T-helper 22 cell (primary cell): ENCODE results near the gene DNAJC5.

Experiments
- DNase-seq: peaks from one replicate; pipeline ENCODE4 v3.0.0-alpha.2; 2020; ENCODE audit warnings: low read depth

Gene DNAJC5

DNA sequence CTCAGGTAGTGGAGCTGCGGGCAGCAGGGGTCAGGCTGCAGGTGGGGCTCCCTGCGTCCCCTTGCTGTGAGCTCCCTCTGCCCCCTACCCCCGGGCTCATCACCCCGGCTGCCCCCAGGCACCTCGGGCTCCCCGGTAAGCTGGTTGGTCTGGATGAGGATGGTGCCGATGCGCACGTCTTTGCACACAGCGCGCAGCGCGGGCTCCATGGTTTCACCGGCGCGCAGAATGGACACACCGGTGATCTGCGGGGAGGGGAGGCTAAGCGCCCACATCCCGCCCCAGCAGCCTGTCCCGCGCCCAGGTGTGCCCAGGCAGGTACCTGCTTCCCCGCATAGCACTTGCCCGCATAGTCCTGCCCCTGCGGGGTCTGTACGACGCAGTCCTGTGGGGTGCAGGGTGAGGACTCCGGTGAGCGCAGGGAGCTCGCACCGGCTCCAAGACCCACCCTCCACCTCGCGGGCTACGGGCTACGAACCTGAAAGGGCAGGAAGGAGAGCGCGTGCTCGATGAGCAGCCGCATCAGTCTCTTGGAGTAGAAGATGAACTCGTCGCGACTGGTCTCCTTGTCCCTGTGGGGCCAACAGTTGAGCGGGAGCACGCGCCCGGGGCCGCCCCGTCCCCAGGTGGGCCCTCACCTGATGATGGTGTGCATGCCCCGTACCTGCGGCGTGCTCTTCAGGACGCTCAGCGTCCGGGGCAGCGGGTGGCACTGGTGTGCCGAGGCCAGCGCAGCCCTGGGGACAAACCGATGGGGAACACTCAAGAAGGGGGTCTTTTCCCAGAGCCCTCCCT, 45.7 kb downstream of the DNAJC5 start:
- DNase-seq, result no peak

DNA sequence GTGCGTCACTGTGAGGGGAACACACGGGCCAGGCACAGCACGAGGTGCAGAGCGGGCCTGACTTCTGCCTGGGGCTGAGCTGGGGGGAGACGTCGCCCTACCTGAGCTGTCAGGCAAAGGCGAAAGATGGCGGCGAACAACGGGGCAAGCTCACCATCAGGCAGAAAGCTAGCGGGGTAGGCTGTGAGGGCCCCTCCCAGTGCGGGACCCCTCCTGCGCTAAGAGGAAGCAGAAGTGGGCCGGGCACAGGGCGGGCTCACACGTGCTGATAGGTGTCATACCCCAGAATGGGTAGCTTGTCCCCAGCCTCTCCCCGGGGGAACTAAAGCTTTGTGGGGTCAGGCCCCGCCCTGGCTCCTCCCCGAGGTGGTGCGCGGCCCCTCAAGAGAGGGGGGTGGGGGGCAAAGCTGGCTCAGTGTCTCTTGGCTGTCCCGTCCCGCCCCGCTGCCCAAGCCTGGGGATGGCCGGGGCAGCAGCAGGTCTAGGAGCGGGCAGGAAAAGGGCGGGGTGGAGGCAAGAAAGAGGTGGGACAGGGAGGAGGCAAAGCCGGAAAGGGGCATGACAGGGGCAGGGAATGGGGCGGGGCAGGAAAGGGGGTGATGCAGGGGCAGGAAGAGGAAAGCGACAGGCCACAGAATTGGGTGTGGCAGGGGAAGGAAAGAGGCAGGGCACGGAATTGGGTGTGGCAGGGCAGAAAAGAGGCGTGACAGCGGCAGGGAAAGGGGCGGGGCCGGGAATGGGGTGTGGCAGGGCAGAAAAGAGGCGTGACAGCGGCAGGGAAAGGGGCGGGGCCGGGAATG, 46.6 kb downstream of the DNAJC5 start:
- peak; percentile 87 for DNase-seq

DNA sequence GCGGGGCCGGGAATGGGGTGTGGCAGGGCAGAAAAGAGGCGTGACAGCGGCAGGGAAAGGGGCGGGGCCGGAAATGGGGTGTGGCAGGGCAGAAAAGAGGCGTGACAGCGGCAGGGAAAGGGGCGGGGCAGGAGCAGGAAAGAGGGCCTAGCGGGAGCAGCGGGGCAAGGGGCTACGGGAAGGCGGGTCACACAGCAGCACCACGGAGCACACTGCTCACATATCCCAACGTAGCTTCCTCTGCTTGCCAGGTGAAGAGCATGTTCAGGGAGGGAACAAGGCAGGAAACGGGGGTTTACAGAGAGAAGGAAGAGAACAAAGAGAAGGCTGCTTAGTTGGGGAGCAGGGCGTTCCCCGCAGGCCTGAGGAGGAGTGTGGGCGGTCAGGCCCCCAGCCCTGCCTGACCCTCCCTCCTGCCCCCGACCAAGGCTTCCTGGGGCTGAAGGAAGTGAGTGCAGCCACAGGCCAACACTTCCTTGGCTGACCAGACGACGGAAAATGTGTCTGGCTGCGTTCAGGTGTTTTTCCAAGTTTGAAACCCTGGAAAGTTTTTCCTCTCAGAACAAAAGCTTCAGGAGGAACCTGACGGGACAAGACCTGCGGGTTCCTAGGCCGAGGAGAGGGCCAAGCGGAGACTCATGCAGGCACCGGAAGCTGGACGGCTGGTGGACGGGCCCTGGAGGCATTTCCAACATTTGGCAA, 47.5 kb downstream of the DNAJC5 start:
- DNase-seq, result peak; percentile 47

GRCh38 chr20:63942969-63943807, 48.3 kb downstream of the DNAJC5 start:
- no peak for DNase-seq

GRCh38 chr20:63943808-63944077, 48.8 kb downstream of the DNAJC5 start:
- no peak for DNase-seq

DNA sequence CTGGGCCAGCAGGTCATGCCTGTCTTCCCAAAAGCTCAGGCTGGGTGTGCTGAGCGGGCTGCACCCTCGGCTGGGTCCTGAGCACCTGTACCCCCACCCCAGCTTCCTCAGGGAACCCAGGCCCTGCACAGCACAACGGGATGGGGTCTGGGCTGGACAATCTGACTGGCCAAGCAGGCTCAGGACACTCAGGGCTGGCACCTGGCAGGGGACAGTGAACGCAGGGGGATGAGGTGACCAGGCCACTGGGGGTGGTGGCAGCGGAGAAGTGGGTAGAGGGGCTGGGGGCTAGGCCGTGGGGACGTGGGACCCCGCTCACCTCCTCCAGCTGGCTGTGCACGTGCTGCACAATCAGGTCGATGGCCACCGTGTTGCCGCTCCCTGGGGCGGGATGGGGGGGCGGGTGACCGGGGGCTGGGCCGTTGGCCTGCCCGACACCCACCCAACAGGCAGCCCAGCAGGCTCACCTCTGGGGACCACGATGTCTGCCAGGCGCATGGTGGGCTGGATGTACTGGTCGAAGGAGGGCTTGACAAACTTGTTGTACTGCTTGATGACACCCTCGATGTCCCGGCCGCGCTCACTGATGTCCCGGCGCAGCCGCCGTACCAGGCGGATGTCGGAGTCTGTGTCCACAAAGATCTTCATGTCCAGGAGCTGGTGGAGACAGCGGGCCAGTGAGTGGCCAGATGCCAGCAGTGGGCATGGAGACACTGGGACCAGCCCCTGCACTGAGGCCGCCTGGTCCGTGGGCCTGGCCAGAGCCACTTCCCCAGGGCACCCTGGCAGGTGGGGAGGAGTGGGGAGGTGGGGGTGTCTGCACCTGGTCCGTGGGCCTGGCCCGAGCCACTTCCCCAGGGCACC, 49.4 kb downstream of the DNAJC5 start:
- no peak for DNase-seq

DNA sequence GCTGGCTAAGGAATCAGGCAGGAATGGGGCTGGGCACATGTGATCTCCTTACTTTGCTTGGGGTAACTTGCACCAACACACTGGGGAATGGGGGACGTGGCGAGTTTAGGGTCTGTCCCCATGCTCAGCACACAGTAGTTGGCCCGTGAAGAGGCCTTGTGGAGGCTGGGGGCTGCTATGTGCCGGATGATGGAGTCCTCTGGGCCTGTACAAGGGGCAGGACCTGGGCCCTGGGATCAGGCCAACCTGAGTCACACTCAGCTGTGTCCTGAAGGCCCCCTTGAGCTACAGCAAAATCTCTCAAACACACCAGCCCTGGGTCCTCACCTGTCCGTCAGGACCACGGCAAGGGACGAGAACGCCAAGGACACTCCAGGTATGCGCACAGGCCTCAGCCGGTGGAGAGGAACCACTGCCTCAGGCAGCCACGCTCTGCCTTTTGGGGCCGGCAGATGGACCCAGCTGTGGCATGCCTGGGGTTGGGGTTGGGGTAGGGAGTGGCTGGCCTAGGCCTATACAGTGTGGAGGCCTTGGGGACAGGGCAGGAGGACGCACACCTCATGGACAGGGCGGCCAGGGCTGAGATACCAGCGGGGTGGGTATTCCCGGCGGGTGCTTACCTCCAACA, 50.2 kb downstream of the DNAJC5 start:
- DNase-seq, result no peak

DNA sequence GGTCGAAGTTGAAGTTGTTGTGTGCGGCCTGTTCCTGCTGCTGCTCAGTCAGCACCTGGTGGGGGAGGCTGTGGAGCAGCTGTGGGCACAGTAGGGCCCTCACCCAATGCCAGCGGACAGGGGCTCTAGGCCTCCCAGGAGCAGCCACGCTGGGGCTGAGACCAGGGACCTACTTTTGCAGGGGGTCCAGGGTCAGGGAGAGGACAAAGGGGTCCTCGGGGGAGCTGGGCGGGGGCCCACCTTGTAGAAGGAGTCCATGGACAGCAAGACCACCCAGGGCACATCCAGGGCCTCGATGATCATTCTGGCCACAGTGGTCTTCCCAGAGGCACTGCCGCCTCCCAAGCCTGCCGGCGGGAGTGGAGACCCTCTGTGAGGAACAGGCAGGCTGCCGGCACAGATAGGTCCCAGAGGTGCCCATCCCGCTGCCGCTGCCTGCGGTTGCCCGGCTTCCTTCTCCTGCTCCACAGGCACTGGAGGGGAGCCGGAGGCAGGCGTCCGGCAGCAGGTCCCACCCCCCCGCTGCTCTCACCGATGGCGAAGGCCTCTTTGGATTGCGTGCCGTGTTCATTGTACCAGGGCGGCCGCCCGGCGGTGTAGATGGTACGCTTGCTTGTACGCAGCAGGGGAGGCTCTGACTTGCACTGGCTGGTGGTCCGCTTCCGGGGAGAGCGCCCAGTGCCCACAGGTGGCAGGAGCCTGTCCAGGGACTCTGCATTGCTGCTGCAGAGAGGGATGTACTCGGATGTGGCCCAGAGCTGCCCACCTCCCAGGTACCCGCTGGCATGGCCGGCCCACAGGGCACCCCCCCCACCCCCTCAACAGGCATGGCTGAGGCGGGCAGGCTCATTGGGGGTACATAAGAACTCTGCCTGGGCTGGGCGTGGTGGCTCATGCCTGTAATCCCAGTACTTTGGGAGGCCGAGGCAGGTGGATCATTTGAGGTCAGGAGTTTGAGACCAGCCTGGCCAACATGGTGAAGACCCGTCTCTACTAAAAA, 51.3 kb downstream of the DNAJC5 start:
- DNase-seq, result no peak

- no peak for DNase-seq
These were observed 52.2 kb downstream of the DNAJC5 start for GRCh38 chr20:63946986-63947637.

DNA sequence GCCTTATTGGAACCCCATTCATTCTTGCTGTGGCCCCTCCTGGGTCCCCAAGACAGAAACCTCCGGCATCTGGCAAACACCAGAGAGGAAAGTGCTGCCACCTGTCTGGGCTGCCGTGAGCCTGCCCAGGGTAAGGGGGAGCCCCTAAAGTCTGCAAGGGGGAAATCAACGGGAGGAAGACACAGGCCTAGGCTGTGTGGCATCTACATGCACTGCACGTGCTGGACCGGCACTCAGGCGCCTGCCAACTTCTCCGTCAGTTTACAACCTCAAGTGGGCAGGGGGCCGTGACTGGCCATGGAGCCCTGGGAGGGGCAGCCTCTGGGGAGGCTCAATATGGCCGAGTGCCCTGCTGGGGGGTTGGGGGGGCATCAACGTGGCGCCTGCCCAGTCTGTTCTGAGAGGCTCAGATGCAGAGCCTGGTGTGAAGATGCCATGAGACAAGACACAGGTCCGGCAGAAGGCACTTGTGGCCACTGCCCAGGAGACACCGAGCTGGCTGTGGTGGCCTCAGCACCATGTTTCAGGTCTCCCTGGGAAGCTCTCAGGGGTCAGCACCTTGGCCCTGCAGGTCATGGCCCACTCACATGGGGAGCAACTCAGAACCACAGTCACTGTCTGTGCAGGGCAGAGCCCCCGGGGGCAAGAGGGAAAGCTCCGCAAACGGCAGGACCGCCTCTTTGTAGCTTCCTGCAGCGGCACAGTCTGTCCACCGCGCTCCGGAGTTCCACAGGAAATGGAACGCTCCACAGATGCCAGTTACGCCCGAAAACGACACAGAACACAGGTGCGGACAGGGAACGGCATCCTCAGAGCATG, 52.9 kb downstream of the DNAJC5 start:
- DNase-seq, result no peak

GRCh38 chr20:63950701-63951397, 55.9 kb downstream of the DNAJC5 start:
- DNase-seq, result no peak

DNA sequence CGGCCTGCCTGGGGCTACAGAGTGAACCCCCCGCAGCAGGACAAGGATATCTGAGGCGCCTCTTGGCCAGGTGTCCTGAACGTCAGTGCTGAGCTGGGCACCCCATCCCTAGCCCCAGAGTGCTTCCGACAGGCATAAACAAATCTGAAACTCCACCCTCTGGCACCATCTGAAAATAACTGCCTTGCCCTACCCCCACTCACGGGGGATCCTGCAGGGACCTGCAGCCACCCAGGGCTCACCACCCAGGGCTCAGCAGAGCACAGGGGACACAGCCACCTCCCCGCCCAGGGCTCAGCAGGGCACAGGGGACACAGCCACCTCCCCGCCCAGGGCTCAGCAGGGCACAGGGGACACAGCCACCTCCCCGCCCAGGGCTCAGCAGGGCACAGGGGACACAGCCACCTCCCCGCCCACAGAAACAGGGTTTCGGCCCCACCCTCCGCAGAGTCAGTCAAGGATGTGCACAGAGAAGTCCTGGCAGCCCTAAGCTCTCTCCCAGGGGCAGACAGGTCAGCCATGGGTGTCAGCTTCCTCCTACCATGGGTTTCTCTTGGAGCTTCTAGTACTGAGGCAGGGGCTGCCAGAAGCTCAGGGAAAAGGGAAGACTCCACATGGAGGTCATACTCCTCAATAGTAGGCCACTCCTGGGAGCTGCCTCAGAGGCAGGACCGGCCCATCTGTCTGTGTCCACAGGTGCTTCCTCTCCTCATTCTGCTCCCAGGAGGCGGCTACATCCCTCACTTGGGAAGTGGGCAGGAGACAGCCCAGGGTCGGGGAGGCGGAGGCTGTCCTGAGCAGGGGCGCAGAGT, 56.7 kb downstream of the DNAJC5 start:
- no peak for DNase-seq

DNA sequence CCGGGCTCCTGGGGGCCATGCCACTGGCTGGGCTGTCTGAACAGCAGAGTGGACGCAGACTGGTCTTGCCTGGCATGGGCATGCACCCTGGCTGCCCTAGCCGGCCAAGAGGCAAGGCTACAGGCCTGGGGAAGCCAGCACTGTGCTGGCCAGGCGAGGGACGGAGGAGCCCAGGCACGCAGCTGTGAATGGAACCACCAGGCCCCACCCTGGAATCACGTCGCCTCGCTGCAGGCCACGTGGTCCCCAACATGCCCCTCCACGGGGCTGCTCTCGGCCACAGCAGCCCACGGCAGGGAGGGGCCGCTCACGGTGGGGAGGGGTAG, 57.2 kb downstream of the DNAJC5 start:
- no peak for DNase-seq

- DNase-seq, result no peak
These were observed 57.8 kb downstream of the DNAJC5 start for GRCh38 chr20:63952769-63953168.

DNA sequence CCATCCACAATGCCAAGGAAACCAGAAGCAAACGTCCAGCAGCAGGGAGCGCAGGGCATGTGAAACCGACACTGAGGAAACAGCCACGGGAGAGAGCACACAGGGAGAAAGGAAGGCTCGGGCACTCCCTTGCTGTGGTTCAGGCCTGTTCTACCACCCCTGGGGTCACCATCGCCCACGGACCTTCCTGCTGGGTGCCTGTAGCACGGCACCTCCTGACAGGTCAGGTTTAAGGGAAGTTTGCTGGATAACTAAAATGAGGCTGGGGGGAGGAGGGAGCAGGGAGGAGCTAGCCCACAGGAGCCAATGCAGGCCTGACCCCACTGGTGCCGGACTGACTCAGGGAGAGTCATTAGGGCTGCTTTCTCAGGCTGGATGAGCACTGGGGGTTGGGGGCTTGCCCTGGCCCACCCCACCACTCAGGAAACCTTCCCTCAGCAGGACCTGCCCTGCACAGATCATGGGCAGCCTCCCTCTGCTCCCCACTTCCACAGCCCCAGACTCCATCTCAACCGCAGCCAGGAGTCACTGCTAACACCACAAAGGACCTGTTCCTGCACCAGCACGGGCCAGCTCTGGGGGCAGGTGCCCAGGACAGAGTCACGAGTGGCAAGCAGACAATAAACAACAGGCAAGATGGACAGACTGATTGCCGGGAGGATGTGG, 59.0 kb downstream of the DNAJC5 start:
- DNase-seq, result no peak

GRCh38 chr20:63955281-63955826, 60.4 kb downstream of the DNAJC5 start:
- no peak for DNase-seq
